ENCODE data around the gene MAG. TPM values are rescaled to one million over a fixed set of nuclear protein-coding genes. Genes with fewer than 3 reads are reported as not detected.

The MAG gene
- total and polyA plus RNA-seq, 9 of the 15 experiments (the other 6 are each of a cell fraction or from before 2014, with no cell fraction given): 0.11 to 10.0 (median 1.6) TPM

GRCh38 chr19:35267353-35267817 lies 24.6 kb upstream of the MAG start (continued):
- no peak for TF ChIP-seq ATF1 (CRISPR knock-in tag; IDR thresholded peaks at IDR 0.05)
- TF ChIP-seq ATF1 (tag; IDR thresholded peaks at IDR 0.05): peak; percentile 35; the same call in 1 of the 2 replicates
- TF ChIP-seq EHMT2 (IDR thresholded peaks at IDR 0.05): no peak
- TF ChIP-seq RB1 (IDR thresholded peaks at IDR 0.05; ENCODE audit: low read depth): peak; percentile 5; the same call in 1 of the 2 replicates
- TF ChIP-seq TAF1 (IDR thresholded peaks at IDR 0.05; ENCODE audit: control insufficient read depth, extremely low read depth, insufficient read depth, low read length, severe bottlenecking): peak; percentile 21
- peak; percentile 94 for TF ChIP-seq EGR1 (conservative IDR thresholded peaks at IDR 0.05)

- no peak for FAIRE-seq
- no TSS peak for BruUV-seq (replicated peaks)
- Histone ChIP-seq H3K27ac (ENCODE audit: extremely low read depth, low read depth, low read length) (peak overlapping the region; percentile 83), H4K20me1 (replicated peaks; ENCODE audit: control insufficient read depth, insufficient read depth, low read length) (no peaks in the 10 kb centered on the region), H3K4me1 (replicated peaks in 1 of 2; ENCODE audit: control insufficient read depth in 2 of 2, insufficient read depth in 2 of 2, low read length in 2 of 2) (peaks cover 15 to 42% of the 10 kb centered on the region in 2 experiments), H3K9me3 (replicated peaks; ENCODE audit: control insufficient read depth, insufficient read depth, low read depth, low read length) (no peaks in the 10 kb centered on the region), H3K9ac (ENCODE audit: insufficient read depth in 1 of 2, low read depth in 2 of 2, low read length in 2 of 2) (peak overlapping the region; percentile 87 to 99), H3K4me2 (ENCODE audit: insufficient read depth, low read length) (peak overlapping the region; percentile 82), H3K27me3 (ENCODE audit: control insufficient read depth in 2 of 2, insufficient read depth in 2 of 2, low read length in 2 of 2) (no peaks in the 10 kb centered on the region), H3K79me2 (ENCODE audit: control insufficient read depth, insufficient read depth, low read length) (peaks cover 23% of the 10 kb centered on the region), H3K36me3 (ENCODE audit: control insufficient read depth, insufficient read depth, low read length) (peaks cover 74% of the 10 kb centered on the region), H2AFZ (ENCODE audit: low read depth, low read length) (peak overlapping the region; percentile 59; the same call in 1 of the 2 replicates), H3K4me3 (peak overlapping the region; percentile 55), H3K9me1 (ENCODE audit: control insufficient read depth, insufficient read depth, low read length) (no peaks in the 10 kb centered on the region)
- in situ Hi-C loops (cut with MboI): no loop called here
- POLR2A ChIA-PET: interaction anchor here (0.6 kb wide), 1 partner anchor 268 kb away, joined by 3 read pairs; no protein-coding TSS in a partner anchor
- CTCF ChIA-PET (ENCODE audit: low intra/inter-chr PET ratio): interaction anchor here (0.6 to 1.3 kb wide), 3 partner anchors 21 to 324 kb away, joined by 3 to 5 read pairs (median 4); no protein-coding TSS in a partner anchor
- ATAC-seq: peak; percentile 63
- intact Hi-C loops (cut with micrococcal nuclease): loop anchor here (5.0 kb wide), 2 partner anchors 111 to 126 kb away; partner anchors contain the start of gene FXYD7
- peak; percentile 80 to 97 (median 92) for DNase-seq (ENCODE audit: extremely low read depth in 1 of 4, low spot score in 3 of 4)
- 1% methylated on average over 38 of the region's 100 CpGs for WGBS (ENCODE audit: insufficient coverage, low coverage, missing lambda C conversion rate)
- TF ChIP-seq ZNF589 (CRISPR knock-in tag; IDR thresholded peaks at IDR 0.05; ENCODE audit: low read depth) (peak; percentile 96), THAP7 (CRISPR knock-in tag; IDR thresholded peaks at IDR 0.05) (no peak), MLLT1 (IDR thresholded peaks at IDR 0.05) (peak; percentile 21 to 57; a peak in 2 of 4 replicates), MAFG (tag; conservative IDR thresholded peaks at IDR 0.05) (no peak), FOS (IDR thresholded peaks at IDR 0.05; ENCODE audit: extremely low read depth, insufficient read length) (no peak), GABPA (tag; conservative IDR thresholded peaks at IDR 0.05; ENCODE audit: low read depth) (no peak), RERE (CRISPR knock-in tag; IDR thresholded peaks at IDR 0.05; ENCODE audit: borderline replicate concordance) (no peak)
Measured at GRCh38 chr19:35267818-35268535, 24.0 kb upstream of the MAG start.

Measured in K562 (cell line).